Liver (tissue), 3 donors: ENCODE data around the gene OSBPL1A.
A peak's percentile ranks its signal among the peaks of the same experiment; 100 is the strongest.
"Not testable (repeated sequence)": the region's sequence is repeated elsewhere in the genome, so short reads cannot be mapped to it uniquely, and the experiment has no call there.

ENCODE experiments used
- CTCF ChIP-seq: fragments of 150-350 bp; IDR thresholded peaks from 2 replicates; pipeline ENCODE4 v1.5.1; 2017; ENCODE audit warnings: improper control_type of control experiment, low read depth, low read length; ENCODE audit not compliant: missing input control
- RAD21 ChIP-seq, 2 donors: IDR thresholded peaks; 2 replicates each; pipeline ENCODE4 v1.6.1; 2016; ENCODE audit warnings: antibody characterized with exemption in 2 of 2, mild to moderate bottlenecking in 2 of 2
- REST ChIP-seq: IDR thresholded peaks from 2 replicates; pipeline ENCODE4 v1.6.1; 2016; ENCODE audit warnings: antibody characterized with exemption, mild to moderate bottlenecking
- RXRA ChIP-seq, 2 donors: IDR thresholded peaks; 2 replicates each; pipeline ENCODE4 v1.6.1; 2017 to 2018; ENCODE audit warnings: antibody characterized with exemption in 2 of 2, mild to moderate bottlenecking in 1 of 2
- SP1 ChIP-seq: IDR thresholded peaks from 2 replicates; pipeline ENCODE4 v1.6.1; 2018; ENCODE audit warnings: antibody characterized with exemption, mild to moderate bottlenecking
- TAF1 ChIP-seq: conservative IDR thresholded peaks from 2 replicates; pipeline ENCODE4 v1.6.1; 2016; ENCODE audit warnings: antibody characterized with exemption, mild to moderate bottlenecking
- YY1 ChIP-seq: IDR thresholded peaks from 2 replicates; pipeline ENCODE4 v1.6.1; 2016; ENCODE audit warnings: antibody characterized with exemption, mild to moderate bottlenecking
- donor health status: healthy.
- donor health status: healthy.

DNA sequence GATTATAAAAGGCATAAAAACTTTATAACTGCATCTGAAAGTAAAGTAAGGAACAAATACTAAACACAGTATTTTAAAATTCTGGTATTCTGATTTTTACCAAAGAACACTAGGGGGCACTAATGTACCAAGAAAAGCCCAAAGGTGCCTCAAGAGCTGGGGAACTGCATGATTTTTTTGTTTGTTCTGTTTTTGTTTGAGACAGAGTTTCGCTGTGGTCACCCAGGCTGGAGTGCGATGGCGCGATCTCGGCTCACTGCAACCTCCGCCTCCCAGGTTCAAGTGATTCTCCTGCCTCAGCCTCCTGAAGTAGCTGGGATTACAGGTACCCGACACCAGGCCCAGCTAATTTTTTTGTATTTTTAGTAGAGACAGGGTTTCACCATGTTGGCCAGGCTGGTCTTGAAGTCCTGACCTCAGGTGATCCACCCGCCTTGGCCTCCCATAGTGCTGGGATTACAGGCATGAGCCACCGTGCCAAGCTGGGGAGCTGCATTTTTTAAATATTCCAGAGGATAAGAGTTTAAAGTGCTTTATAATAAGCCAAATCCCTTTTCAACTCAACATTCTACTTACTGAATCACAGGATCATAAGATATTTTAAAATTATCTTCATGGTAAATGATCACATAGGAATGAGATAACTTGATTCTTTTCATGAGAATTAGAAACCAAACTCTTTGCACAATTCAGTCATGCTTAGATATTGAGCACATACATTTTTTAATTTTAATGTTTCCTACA lies 37.7 kb downstream of the OSBPL1A start:
- TF ChIP-seq CTCF: peak; percentile 53
- not testable (repeated sequence) for TF ChIP-seq RXRA (IDR thresholded peaks at IDR 0.05); SP1; REST; TAF1; YY1
- TF ChIP-seq RAD21 (IDR thresholded peaks at IDR 0.05): peak; percentile 87 to 88
